NCI-H82 treated with DMSO at 0.1 percent for 48 hours (cell line): ENCODE results near the gene TACC3.

Experiments used
- DNase-seq: peaks from one replicate; lab custom pipeline; 2025; ENCODE audit not compliant: unreplicated experiment; lab: John Stamatoyannopoulos, UW

TACC3 gene

DNA sequence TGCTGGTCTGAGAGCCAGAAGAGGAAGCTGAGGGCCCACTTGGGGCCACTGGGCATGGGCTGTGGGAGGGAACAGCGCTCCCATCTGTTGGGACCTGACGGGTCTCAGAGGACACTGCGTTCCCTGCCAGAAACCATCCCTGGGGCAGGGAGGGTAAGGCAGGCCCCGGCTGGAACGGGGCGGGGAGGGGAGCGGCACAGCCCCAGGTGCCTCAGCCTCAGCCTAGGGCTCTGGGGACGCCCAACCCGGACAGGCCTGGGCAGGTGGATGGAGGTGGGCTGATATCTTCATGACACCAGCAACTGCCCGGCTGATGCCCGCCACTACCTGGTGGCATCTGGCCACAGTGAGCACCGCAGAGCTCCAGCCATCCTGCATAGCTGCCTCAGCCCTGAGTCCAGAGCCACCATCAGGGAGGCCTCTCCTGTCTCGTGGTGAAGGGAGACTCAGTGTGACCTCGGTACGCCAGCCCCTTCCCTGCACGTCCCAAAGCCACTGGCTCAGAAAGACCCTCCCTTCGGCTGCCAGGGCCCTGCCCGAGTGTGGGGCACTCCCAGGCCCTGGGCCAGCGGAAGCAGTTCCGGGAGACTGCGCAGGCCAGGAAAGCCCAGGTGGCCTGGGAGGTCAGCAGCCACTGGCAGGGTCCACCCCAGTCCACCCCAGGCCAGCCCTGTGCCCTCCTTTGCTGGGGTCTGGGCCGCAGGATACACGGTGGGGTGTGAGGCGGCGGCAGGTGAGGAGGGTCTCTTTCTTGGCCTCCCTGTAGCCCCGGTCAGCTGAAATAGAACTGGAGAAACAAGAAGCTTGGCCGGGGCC is 37.2 kb downstream of the TACC3 start:
- no peak for DNase-seq

DNA sequence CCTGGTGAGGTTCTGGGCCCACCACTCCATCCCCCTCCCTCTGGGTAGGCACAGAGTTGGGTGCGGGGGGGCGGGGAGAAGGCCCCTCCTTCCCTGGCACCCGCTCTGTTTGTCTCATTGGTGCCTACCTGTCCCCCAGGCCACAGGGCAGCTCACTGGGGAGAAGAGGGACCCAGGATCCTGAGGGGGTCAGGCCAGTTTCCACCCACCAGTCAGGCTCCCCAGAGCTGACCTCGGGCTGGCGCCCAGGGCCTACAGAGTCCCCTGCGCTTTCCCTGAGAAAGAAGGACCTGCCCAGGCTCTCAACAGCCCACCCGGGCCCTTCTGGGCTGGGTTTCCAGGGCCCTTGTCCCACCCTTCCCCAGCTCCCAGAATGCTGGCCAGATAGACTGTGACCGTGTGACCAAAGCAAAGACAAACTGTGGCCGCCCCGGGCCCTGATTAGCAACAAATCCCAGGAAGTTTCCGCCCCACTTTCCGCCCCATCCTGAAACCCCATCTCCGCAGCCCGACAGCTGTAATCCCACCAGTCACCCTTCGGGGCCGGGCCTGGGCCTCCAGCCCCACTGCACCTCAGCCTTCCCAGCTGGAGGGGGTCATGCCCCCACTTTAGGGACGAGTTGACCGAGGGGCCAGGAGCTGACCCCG is 38.0 kb downstream of the TACC3 start:
- no peak for DNase-seq

GRCh38 chr4:1759818-1760223 is 38.5 kb downstream of the TACC3 start:
- no peak for DNase-seq

DNA sequence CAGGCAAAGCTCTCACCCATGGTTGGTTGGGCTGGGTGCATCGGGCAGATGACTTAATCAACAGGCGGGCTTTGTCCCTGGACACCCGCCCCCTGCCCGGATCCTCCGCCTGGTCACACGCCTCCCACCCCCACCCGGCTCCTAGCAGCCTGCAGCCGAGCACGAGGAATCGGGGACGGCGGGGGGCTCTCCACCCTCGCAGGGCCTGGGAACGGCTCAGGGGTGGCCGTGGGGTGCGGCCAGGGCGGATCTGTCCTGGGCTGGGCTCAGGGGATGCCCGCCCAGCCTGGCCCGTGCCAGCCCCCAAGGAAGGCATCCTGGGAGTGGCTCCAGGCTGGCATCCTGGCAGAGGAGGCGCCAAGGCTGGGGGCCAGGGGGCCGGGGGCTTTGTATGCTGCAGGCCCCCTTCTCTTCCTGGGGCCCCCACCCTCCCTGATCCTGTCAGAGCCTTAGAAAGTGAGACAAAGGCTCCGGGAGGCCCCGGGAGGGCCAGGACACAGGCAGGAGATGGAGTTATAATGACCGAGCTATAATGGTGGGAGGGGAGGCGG is 39.3 kb downstream of the TACC3 start:
- no peak for DNase-seq

- DNase-seq = no peak
Observed at GRCh38 chr4:1761130-1761689, 39.9 kb downstream of the TACC3 start.

DNA sequence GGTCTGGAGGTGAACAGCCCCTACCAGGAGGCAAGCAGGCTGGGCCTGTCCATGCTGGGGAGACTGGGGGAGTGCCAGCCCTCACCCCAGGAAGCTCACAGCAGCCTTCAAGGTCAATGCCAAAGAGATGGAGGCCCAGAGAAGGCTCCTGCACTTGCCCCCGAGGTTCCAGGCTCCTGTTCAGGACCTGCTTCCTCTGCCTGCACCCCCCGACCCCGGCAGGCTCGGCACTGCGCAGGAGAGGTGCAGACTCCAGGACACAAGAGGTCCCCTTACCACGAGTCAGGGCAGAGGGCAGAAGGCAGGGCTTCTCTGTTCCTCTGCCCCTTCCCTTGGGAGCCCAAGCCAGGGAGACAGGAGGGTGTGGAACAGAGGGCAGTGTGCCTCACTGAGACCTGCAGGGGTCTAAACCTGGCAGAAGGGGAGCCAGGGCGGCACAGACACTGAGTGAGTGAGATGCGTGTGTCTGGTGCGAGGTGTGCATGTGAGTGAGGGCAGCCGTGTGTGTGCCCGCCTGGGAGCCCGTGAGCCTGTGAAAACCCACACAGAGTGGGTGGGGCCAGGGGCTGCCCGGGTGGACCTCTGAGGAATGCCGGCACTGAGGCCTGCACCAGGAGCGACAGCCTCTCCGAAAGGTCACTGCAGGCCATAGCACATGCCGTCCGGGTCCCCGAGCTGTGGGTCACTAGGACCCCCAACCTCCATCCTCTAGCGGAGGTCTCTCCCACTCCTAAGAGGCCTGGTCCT is 41.1 kb downstream of the TACC3 start:
- DNase-seq = no peak

DNA sequence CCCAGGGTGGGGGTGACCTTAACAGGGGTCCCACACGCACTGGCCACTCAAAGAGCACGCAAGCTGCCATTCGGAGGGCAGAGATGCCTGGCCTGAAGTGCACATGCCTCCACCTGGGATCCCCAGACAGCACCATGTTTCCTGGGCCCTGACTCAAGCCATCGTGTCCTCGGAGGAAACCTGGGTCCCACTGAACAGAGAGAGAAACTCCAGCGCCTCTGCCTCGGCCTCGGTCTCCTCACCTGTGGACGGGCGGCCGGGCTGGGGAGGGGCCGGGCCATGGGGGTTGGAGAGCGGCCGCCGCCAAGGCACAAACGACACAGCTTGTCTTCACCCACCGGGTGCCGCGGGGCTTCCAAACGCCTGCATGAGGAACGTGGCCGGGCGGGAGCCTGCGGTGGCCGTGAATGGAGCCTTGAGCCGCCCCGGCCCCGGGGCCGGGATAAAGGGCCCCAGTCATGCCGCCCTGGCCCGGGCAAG is 41.8 kb downstream of the TACC3 start:
- DNase-seq = no peak

- DNase-seq = no peak
Observed at GRCh38 chr4:1763550-1764080, 42.3 kb downstream of the TACC3 start.

- no peak for DNase-seq
Observed at GRCh38 chr4:1764670-1765069, 43.3 kb downstream of the TACC3 start.

GRCh38 chr4:1765409-1766072 is 44.2 kb downstream of the TACC3 start:
- no peak for DNase-seq

DNA sequence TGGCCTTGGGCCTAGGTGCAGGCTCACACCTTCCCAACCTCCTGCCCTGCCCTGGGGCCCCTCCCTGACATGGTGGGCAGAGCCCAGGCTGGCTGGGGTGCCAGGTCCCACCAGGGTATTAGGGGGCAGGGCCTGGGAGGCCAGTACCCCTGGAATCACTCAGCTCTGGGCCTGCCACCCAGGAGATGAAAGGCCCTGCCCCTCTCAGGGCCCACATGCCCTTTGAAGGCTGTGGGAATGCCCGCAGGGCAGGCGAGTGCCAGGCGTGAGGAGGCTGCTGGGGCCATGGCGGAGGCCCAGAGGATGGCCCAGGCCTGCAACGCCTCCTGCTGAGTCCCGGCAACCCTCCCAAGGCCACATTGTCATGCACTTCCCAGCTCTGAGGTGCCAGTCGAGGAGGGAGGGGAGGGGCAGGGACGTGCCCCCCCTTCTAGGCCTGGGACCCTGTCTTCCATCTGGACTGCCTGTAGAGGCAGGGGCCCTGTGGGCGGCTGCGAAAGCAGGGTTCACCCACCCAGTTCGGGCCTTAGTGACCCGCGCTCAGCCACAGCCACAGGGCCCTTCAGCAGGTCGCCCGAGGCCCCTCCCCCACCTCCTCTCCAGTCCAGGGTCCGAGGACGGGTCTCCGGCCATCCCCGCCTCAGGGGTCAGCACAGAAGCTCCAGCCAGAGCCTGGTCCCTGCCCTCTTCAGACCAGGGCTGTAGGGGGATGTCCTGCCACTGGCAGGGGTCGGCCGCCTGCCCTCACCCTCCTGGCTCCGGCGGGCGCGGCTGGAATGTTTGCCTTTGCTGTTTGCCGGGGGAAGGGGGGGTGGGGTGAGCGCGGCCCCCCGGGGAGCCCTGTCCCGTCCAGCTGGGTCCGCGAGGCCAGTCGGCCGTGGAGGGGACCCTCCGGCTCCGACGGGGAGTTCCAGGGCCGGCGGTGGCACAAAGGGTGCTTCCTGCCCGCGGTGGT is 45.1 kb downstream of the TACC3 start:
- DNase-seq = no peak

GRCh38 chr4:1767061-1767769 is 45.9 kb downstream of the TACC3 start:
- DNase-seq = peak; percentile 18

- no peak for DNase-seq
Observed at GRCh38 chr4:1767770-1768366, 46.5 kb downstream of the TACC3 start.

DNA sequence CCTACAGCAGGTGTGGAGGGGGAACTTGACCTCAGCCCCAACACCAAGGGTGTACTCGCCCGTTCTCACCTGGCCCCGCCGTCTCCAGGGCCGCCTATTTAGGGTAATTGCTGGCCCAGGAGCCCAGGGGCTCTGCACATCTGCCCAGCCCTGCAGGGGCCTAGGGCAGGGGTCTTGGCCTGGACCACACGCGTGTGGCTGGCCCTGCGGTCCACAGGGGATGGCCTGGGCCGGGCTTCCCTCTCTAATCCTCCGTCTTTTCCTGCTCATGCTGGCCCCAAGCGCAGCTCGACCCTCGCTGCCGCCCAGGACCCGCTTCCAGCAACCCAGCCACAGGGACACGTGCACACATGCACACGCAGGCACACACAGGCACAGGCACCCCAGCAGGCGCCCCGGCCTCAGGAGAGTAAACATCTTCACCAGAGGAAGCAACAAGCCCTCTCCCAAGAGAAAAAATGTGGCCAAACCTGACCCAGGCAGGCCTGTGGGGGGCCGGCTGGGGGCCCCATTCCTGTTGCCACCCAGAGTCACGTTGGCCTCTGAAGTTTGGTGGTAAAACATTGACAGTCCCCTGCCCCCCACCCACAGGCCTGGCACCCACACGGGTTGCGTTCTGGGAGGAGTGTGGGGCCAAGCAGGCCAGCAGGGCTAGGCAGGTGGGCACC is 47.2 kb downstream of the TACC3 start:
- DNase-seq = no peak

- DNase-seq = no peak
Observed at GRCh38 chr4:1769692-1770091, 48.4 kb downstream of the TACC3 start.

- no peak for DNase-seq
Observed at GRCh38 chr4:1770245-1770644, 48.9 kb downstream of the TACC3 start.

DNA sequence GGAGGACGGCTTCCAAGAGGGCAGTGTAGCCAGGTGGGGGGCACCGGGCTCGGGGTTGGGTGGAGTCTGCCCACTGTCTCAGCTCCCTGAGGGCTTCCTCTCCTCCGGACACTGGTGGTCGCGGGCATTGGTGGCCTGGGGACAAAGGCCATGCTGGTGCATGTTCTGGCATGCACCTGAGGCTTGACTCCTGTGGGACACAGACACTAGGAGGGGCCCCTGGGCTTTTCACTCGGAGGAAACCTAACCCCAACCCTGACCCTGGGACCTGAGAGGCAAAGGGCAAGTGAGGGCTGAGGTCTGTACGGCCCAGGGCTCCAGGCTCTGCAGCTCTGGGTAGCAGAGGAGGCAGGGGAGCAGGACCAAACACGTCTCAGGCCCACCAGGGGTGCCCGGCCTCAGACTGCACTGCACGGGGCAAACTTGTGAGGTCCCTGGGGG is 49.5 kb downstream of the TACC3 start:
- DNase-seq = no peak
